ENCODE data around the gene POGLUT3. TPM values are rescaled to one million over a fixed set of nuclear protein-coding genes. Genes with fewer than 3 reads are reported as not detected.

Gene POGLUT3
- total and polyA plus RNA-seq, 4 donors, result 9.9 to 31.8 (median 19.0) TPM

GRCh38 chr11:108541531-108541930 lies 43.3 kb upstream of the POGLUT3 start:
- Histone ChIP-seq H3K27me3 (ENCODE audit: control insufficient read depth in 3 of 3, insufficient read depth in 3 of 3, low read length in 2 of 3) (no peaks in the 10 kb centered on the region), H3K27ac (ENCODE audit: low read depth in 1 of 2, low read length in 1 of 2) (no peak overlapping the region), H3K9me3 (ENCODE audit: control insufficient read depth in 4 of 4, insufficient read depth in 3 of 4, low read length in 3 of 4) (no peaks in the 10 kb centered on the region), H3K4me1 (ENCODE audit: control insufficient read depth in 5 of 5, insufficient read depth in 5 of 5, low read length in 5 of 5) (peaks cover 0 to 8% (median 0%) of the 10 kb centered on the region in 5 donors), H3K36me3 (ENCODE audit: control insufficient read depth in 4 of 4, insufficient read depth in 4 of 4, low read length in 4 of 4) (no peaks in the 10 kb centered on the region), H3K4me3 (no peak overlapping the region), H3K9ac (ENCODE audit: insufficient read depth in 1 of 2, low read length in 2 of 2) (no peak overlapping the region)
- ATAC-seq (ENCODE audit: insufficient read depth, low FRiP score) (no peak), DNase-seq (no peak)
- TF ChIP-seq CTCF (IDR thresholded peaks at IDR 0.05; ENCODE audit: control extremely low read depth, extremely low read depth), result no peak

GRCh38 chr11:108538502-108538901 lies 40.3 kb upstream of the POGLUT3 start:
- Histone ChIP-seq H3K27ac (ENCODE audit: low read depth in 1 of 2, low read length in 1 of 2) (peak overlapping the region in 1 of 2 donors; percentile 17), H3K4me1 (ENCODE audit: control insufficient read depth in 5 of 5, insufficient read depth in 5 of 5, low read length in 5 of 5) (peaks cover 0 to 8% (median 0%) of the 10 kb centered on the region in 5 donors), H3K27me3 (ENCODE audit: control insufficient read depth in 3 of 3, insufficient read depth in 3 of 3, low read length in 2 of 3) (no peaks in the 10 kb centered on the region), H3K9me3 (ENCODE audit: control insufficient read depth in 4 of 4, insufficient read depth in 3 of 4, low read length in 3 of 4) (no peaks in the 10 kb centered on the region), H3K4me3 (no peak overlapping the region), H3K9ac (ENCODE audit: insufficient read depth in 1 of 2, low read length in 2 of 2) (no peak overlapping the region), H3K36me3 (ENCODE audit: control insufficient read depth in 4 of 4, insufficient read depth in 4 of 4, low read length in 4 of 4) (no peaks in the 10 kb centered on the region)
- TF ChIP-seq CTCF (IDR thresholded peaks at IDR 0.05; ENCODE audit: control extremely low read depth, extremely low read depth), result no peak
- WGBS, 2 donors, result 57 to 73% methylated on average over 4 of the region's 4 CpGs
- ATAC-seq (ENCODE audit: insufficient read depth, low FRiP score) (no peak), DNase-seq (no peak)

- Histone ChIP-seq H3K27ac (ENCODE audit: low read depth in 1 of 2, low read length in 1 of 2) (peak overlapping the region in 1 of 2 donors; percentile 60), H3K27me3 (ENCODE audit: control insufficient read depth in 3 of 3, insufficient read depth in 3 of 3, low read length in 2 of 3) (no peaks in the 10 kb centered on the region), H3K4me3 (no peak overlapping the region), H3K36me3 (ENCODE audit: control insufficient read depth in 4 of 4, insufficient read depth in 4 of 4, low read length in 4 of 4) (no peaks in the 10 kb centered on the region), H3K9ac (ENCODE audit: insufficient read depth in 1 of 2, low read length in 2 of 2) (no peak overlapping the region), H3K9me3 (ENCODE audit: control insufficient read depth in 4 of 4, insufficient read depth in 3 of 4, low read length in 3 of 4) (no peaks in the 10 kb centered on the region), H3K4me1 (ENCODE audit: control insufficient read depth in 5 of 5, insufficient read depth in 5 of 5, low read length in 5 of 5) (peaks cover 0 to 8% (median 0%) of the 10 kb centered on the region in 5 donors)
- peak in 2 of 3 donors; percentile 36 to 62 for DNase-seq
- WGBS, 2 donors, result 40 to 63% methylated on average over 8 of the region's 8 CpGs
- no peak for TF ChIP-seq CTCF (IDR thresholded peaks at IDR 0.05; ENCODE audit: control extremely low read depth, extremely low read depth)
- peak; percentile 70 for ATAC-seq (ENCODE audit: insufficient read depth, low FRiP score)
Observed at GRCh38 chr11:108538022-108538424, 39.8 kb upstream of the POGLUT3 start.

GRCh38 chr11:108536783-108537182 lies 38.6 kb upstream of the POGLUT3 start:
- 78 to 89% methylated on average over 5 of the region's 5 CpGs for whole genome bisulfite sequencing, 2 donors
- ATAC-seq (ENCODE audit: insufficient read depth, low FRiP score) (no peak), DNase-seq (no peak)
- Histone ChIP-seq H3K4me3 (no peak overlapping the region), H3K27ac (ENCODE audit: low read depth in 1 of 2, low read length in 1 of 2) (no peak overlapping the region), H3K9ac (ENCODE audit: insufficient read depth in 1 of 2, low read length in 2 of 2) (no peak overlapping the region), H3K27me3 (ENCODE audit: control insufficient read depth in 3 of 3, insufficient read depth in 3 of 3, low read length in 2 of 3) (no peaks in the 10 kb centered on the region), H3K4me1 (ENCODE audit: control insufficient read depth in 5 of 5, insufficient read depth in 5 of 5, low read length in 5 of 5) (peaks cover 0 to 8% (median 0%) of the 10 kb centered on the region in 5 donors), H3K9me3 (ENCODE audit: control insufficient read depth in 4 of 4, insufficient read depth in 3 of 4, low read length in 3 of 4) (no peaks in the 10 kb centered on the region), H3K36me3 (ENCODE audit: control insufficient read depth in 4 of 4, insufficient read depth in 4 of 4, low read length in 4 of 4) (no peaks in the 10 kb centered on the region)
- no peak for TF ChIP-seq CTCF (IDR thresholded peaks at IDR 0.05; ENCODE audit: control extremely low read depth, extremely low read depth)

Measured in lung (tissue), 12 donors.